Adrenal gland (tissue), 12 donors: ENCODE data around the gene PDE3A. TPM values are rescaled to one million over a fixed set of nuclear protein-coding genes. Genes with fewer than 3 reads are reported as not detected.

Experiments used
- DNase-seq, 7 donors: peaks; one replicate each; pipeline ENCODE4 v3.0.0-alpha.2; 2019 to 2020
- H3K27ac ChIP-seq, 5 donors: fragments of 200-600 bp; sonication (generic) in 4 of 5; 1 replicate in 3 of 5; 2 replicates in 2 of 5; pipeline versions ENCODE4 v1.5.1 to v1.8.0; 2016 to 2020; ENCODE audit warnings: mild to moderate bottlenecking in 1 of 5
- H3K27me3 ChIP-seq: fragments of 200-600 bp; 2 replicates; pipeline ENCODE4 v1.8.0; 2021
- H3K36me3 ChIP-seq, 2 donors: fragments of 200-600 bp; replicated peaks in 1 of 2; 1 replicate in 1 of 2; 2 replicates in 1 of 2; pipeline versions ENCODE4 v1.5.1 to v1.8.0; 2018 to 2022
- H3K4me1 ChIP-seq, 2 donors: fragments of 200-600 bp; replicated peaks in 1 of 2; 1 replicate in 1 of 2; 2 replicates in 1 of 2; pipeline versions ENCODE4 v1.5.1 to v1.8.0; 2018 to 2021
- H3K4me3 ChIP-seq, 4 donors: fragments of 200-600 bp; sonication (generic) in 3 of 4; one replicate each; pipeline ENCODE4 v1.5.1; 2016 to 2018
- H3K9me3 ChIP-seq, 3 donors: fragments of 200-600 bp; sonication (generic) in 1 of 3; replicated peaks in 1 of 3; 1 replicate in 2 of 3; 2 replicates in 1 of 3; pipeline versions ENCODE4 v1.5.1 to v1.8.0; 2016 to 2021
- CTCF ChIP-seq, 6 experiments: fragments of 450-650 bp in 4 of 6; fragments of 200-600 bp in 2 of 6; sonication (generic) in 1 of 6; IDR thresholded peaks; 1 replicate in 5 of 6; 2 replicates in 1 of 6; pipeline versions ENCODE4 v1.5.1 to v1.8.0; 2016 to 2021; ENCODE audit warnings: antibody characterized with exemption in 6 of 6, mild to moderate bottlenecking in 2 of 6, moderate library complexity in 1 of 6
- POLR2A ChIP-seq, 2 donors: fragments of 450-650 bp; IDR thresholded peaks; one replicate each; pipeline ENCODE4 v1.6.1; 2017; ENCODE audit warnings: antibody characterized with exemption in 2 of 2, mild to moderate bottlenecking in 2 of 2, moderate library complexity in 1 of 2
- WGBS, 4 donors: extraction: QIAGEN DNeasy Blood & Tissue Kit in 2 of 4; methylation state at CpG; one replicate each; pipeline versions ENCODE4 v1.1.5 to v1.1.7; 2013 to 2017; 5-methylcytosine and 5-hydroxymethylcytosine counted together
- intact Hi-C, 2 donors: fragments of 100-400 bp; cut with DNase I; formaldehyde crosslinking; loops; one replicate each; pipeline versions ENCODE4 v1.14.1 to v1.15.0; 2022 to 2023
- polyA plus RNA-seq, 3 donors: library from polyadenylated mRNA; stranded (reverse); fragments of 200-250 nt in 2 of 3; fragments of 350-450 nt in 1 of 3; fragmentation: Illumina TruSeq in 1 of 3; extraction: RNeasy Lipid Tissue Mini Kit (QIAGEN cat#74804) in 1 of 3; gene quantifications; one replicate each; pipeline ENCODE4 v1.2.3, GENCODE V29; 2013 to 2014
- total RNA-seq, 9 donors: library from RNA; depleted of rRNA in 4 of 9; stranded (reverse); fragments of >200 nt in 4 of 9; fragments of 120-200 nt in 1 of 9; fragmentation: NEBNext Ultra II Directional in 1 of 9; extraction: Animal tissue kit (Norgen Biotek cat#: 25700) in 1 of 9; gene quantifications; one replicate each; pipeline versions ENCODE4 v1.1.0 to v1.2.4, GENCODE V29; 2013 to 2023
- donor health status: healthy with polysubstance abuse.
- donor health status: Bipolar disorder and iron deficiency.
- donor health status: DM: yes; HTN: yes; CAD: no.
- donor health status: DM: no; HTN: no; CAD: no.
- donor health status: DM: no; HTN: no; CAD: no.
- donor health status: DM: yes; HTN: yes; CAD: no.

Gene PDE3A
- total and polyA plus RNA-seq, 12 donors: 0.61 to 4.6 (median 1.4) TPM

- intact Hi-C loops: no loop called here
- no peak for DNase-seq
- 26 to 38% (median 33%) methylated on average over 1 of the region's 1 CpG for WGBS, 4 donors
- TF ChIP-seq POLR2A (IDR thresholded peaks at IDR 0.05): no peak
- no peak for TF ChIP-seq CTCF (IDR thresholded peaks at IDR 0.05)
- Histone ChIP-seq H3K4me1 (no peaks in the 10 kb centered on the region), H3K9me3 (no peaks in the 10 kb centered on the region), H3K27me3 (no peaks in the 10 kb centered on the region), H3K36me3 (no peaks in the 10 kb centered on the region), H3K4me3 (no peak overlapping the region), H3K27ac (no peak overlapping the region)
Observed at GRCh38 chr12:20722142-20722541, 353.8 kb downstream of the PDE3A start.

- Histone ChIP-seq H3K27me3 (no peaks in the 10 kb centered on the region), H3K9me3 (no peaks in the 10 kb centered on the region), H3K4me3 (no peak overlapping the region), H3K36me3 (no peaks in the 10 kb centered on the region), H3K27ac (no peak overlapping the region), H3K4me1 (no peaks in the 10 kb centered on the region)
- WGBS, 4 donors: 54 to 73% (median 62%) methylated on average over 1 of the region's 1 CpG
- DNase-seq: no peak
- intact Hi-C loops: no loop called here
- TF ChIP-seq CTCF (IDR thresholded peaks at IDR 0.05) (no peak), POLR2A (IDR thresholded peaks at IDR 0.05) (no peak)
Observed at GRCh38 chr12:20731274-20731673, 362.9 kb downstream of the PDE3A start.
